ENCODE measurements around the gene SMAD4. TPM values are rescaled to one million over a fixed set of nuclear protein-coding genes. Genes with fewer than 3 reads are reported as not detected.

Gene SMAD4
- total and polyA plus RNA-seq, 2 experiments from 2014 or later = 41.9 to 103 TPM

- no peak for TF ChIP-seq NANOG (IDR thresholded peaks at IDR 0.05; ENCODE audit: borderline replicate concordance)
- TF ChIP-seq ZNF114 (CRISPR knock-in tag; IDR thresholded peaks at IDR 0.05) = no peak
- TF ChIP-seq ZNF331 (CRISPR knock-in tag; IDR thresholded peaks at IDR 0.05; ENCODE audit: low read depth) = no peak
- TF ChIP-seq, protein P1, sequence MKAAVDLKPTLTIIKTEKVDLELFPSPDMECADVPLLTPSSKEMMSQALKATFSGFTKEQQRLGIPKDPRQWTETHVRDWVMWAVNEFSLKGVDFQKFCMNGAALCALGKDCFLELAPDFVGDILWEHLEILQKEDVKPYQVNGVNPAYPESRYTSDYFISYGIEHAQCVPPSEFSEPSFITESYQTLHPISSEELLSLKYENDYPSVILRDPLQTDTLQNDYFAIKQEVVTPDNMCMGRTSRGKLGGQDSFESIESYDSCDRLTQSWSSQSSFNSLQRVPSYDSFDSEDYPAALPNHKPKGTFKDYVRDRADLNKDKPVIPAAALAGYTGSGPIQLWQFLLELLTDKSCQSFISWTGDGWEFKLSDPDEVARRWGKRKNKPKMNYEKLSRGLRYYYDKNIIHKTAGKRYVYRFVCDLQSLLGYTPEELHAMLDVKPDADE (IDR thresholded peaks at IDR 0.05) = no peak
- TF ChIP-seq CREB1 (CRISPR knock-in tag; IDR thresholded peaks at IDR 0.05; ENCODE audit: low read depth) = no peak
- TF ChIP-seq EZH2 (IDR thresholded peaks at IDR 0.05; ENCODE audit: low read depth, unreplicated experiment) = no peak
- no peak for TF ChIP-seq CTCF (conservative IDR thresholded peaks at IDR 0.05; ENCODE audit: low read depth in 2 of 2)
- TF ChIP-seq, protein P2, sequence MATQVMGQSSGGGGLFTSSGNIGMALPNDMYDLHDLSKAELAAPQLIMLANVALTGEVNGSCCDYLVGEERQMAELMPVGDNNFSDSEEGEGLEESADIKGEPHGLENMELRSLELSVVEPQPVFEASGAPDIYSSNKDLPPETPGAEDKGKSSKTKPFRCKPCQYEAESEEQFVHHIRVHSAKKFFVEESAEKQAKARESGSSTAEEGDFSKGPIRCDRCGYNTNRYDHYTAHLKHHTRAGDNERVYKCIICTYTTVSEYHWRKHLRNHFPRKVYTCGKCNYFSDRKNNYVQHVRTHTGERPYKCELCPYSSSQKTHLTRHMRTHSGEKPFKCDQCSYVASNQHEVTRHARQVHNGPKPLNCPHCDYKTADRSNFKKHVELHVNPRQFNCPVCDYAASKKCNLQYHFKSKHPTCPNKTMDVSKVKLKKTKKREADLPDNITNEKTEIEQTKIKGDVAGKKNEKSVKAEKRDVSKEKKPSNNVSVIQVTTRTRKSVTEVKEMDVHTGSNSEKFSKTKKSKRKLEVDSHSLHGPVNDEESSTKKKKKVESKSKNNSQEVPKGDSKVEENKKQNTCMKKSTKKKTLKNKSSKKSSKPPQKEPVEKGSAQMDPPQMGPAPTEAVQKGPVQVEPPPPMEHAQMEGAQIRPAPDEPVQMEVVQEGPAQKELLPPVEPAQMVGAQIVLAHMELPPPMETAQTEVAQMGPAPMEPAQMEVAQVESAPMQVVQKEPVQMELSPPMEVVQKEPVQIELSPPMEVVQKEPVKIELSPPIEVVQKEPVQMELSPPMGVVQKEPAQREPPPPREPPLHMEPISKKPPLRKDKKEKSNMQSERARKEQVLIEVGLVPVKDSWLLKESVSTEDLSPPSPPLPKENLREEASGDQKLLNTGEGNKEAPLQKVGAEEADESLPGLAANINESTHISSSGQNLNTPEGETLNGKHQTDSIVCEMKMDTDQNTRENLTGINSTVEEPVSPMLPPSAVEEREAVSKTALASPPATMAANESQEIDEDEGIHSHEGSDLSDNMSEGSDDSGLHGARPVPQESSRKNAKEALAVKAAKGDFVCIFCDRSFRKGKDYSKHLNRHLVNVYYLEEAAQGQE (IDR thresholded peaks at IDR 0.05; ENCODE audit: unreplicated experiment) = no peak
- no peak for TF ChIP-seq STAT1 (IDR thresholded peaks at IDR 0.05; ENCODE audit: unreplicated experiment)
- TF ChIP-seq JUNB (IDR thresholded peaks at IDR 0.05; ENCODE audit: unreplicated experiment) = no peak
- TF ChIP-seq POLR2AphosphoS5 (IDR thresholded peaks at IDR 0.05; ENCODE audit: low read depth) = no peak
Measured at GRCh38 chr18:51007790-51008139, 22.2 kb upstream of the SMAD4 start (continued).

DNA sequence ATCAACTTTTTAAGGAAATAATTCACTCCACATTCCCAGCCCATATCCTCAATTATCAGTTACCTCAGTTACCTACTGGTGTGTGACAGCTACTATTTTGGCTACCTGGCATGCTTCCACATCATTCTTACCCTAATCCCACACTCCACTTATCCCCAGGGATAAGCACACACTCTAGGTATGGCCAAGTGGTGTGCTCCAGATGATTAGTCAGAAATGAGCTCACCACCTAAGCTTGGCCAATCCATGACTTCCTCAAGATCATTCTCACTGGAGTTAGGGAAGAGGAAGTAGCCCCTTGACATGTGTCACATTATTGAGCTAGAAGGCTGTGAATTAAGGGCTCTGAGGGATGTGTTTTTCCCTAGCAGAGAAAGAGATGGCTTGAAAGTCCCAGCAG lies 20.9 kb upstream of the SMAD4 start:
- H3K4me1 Mint-ChIP-seq = peaks cover 9% of the 10 kb centered on the region
- peaks cover 9% of the 10 kb centered on the region for H3K9me3 Mint-ChIP-seq
- Histone ChIP-seq H3K27me3 (ENCODE audit: insufficient read depth) (no peaks in the 10 kb centered on the region), H3K36me3 (ENCODE audit: insufficient read depth) (no peaks in the 10 kb centered on the region), H3K4me2 (no peak overlapping the region), H3K79me2 (replicated peaks; ENCODE audit: insufficient read depth) (no peaks in the 10 kb centered on the region), H3F3A (replicated peaks; ENCODE audit: low read depth) (no peaks in the 10 kb centered on the region), H4K20me1 (replicated peaks; ENCODE audit: insufficient read depth) (no peaks in the 10 kb centered on the region), H3K4me3 (no peak overlapping the region), H2AFZ (no peak overlapping the region), H3K9me2 (ENCODE audit: insufficient read depth) (peaks cover 9% of the 10 kb centered on the region; the same call in 1 of the 2 replicates), H3K4me1 (ENCODE audit: insufficient read depth) (no peaks in the 10 kb centered on the region), H3K27ac (ENCODE audit: low read depth) (no peak overlapping the region)
- peaks cover 3% of the 10 kb centered on the region; the same call in 2 of the 3 replicates for H3K36me3 Mint-ChIP-seq (ENCODE audit: low read depth)
- no peak for DNase-seq (ENCODE audit: low spot score)
- H3K27me3 Mint-ChIP-seq (ENCODE audit: insufficient read depth, low read depth, poor library complexity) = peaks cover 2% of the 10 kb centered on the region
- no peak for ATAC-seq
- H3K27ac Mint-ChIP-seq = no peak overlapping the region
- H3K4me3 Mint-ChIP-seq = no peak overlapping the region
- TF ChIP-seq EZH2phosphoT487 (IDR thresholded peaks at IDR 0.05; ENCODE audit: unreplicated experiment) = no peak
- no peak for TF ChIP-seq CREB1 (CRISPR knock-in tag; IDR thresholded peaks at IDR 0.05; ENCODE audit: low read depth)
- TF ChIP-seq ZNF462 (CRISPR knock-in tag; IDR thresholded peaks at IDR 0.05) = no peak
- TF ChIP-seq STAT1 (IDR thresholded peaks at IDR 0.05; ENCODE audit: unreplicated experiment) = no peak
- no peak for TF ChIP-seq EZH2 (IDR thresholded peaks at IDR 0.05; ENCODE audit: low read depth, unreplicated experiment)
- TF ChIP-seq POLR2AphosphoS5 (IDR thresholded peaks at IDR 0.05; ENCODE audit: low read depth) = no peak
